ENCODE data around the gene HGFAC.

DNA sequence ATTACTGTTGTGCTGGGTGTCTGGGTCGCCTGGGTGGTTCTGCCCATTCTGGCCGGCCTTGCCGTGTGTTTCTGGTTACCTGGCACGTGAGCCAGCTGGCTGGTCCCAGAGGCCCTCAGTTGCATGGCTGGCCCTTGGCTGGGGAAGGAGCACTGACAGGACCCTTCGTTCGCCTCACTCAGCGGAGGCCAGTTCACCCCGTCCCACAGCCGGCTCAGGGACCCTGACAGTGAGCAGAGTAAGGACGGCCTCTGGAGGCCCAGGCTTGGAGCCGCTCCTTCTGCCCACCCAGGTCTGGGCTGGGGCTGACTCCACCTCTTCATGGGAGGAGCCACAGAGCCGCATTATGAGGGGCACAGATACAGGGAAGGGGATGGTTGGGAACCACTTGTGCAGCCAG, 20.3 kb upstream of the HGFAC start:
- TF ChIP-seq EZH2phosphoT487 (IDR thresholded peaks at IDR 0.05; ENCODE audit: low read depth, severe bottlenecking, unreplicated experiment) = no peak
- TF ChIP-seq, protein P1, sequence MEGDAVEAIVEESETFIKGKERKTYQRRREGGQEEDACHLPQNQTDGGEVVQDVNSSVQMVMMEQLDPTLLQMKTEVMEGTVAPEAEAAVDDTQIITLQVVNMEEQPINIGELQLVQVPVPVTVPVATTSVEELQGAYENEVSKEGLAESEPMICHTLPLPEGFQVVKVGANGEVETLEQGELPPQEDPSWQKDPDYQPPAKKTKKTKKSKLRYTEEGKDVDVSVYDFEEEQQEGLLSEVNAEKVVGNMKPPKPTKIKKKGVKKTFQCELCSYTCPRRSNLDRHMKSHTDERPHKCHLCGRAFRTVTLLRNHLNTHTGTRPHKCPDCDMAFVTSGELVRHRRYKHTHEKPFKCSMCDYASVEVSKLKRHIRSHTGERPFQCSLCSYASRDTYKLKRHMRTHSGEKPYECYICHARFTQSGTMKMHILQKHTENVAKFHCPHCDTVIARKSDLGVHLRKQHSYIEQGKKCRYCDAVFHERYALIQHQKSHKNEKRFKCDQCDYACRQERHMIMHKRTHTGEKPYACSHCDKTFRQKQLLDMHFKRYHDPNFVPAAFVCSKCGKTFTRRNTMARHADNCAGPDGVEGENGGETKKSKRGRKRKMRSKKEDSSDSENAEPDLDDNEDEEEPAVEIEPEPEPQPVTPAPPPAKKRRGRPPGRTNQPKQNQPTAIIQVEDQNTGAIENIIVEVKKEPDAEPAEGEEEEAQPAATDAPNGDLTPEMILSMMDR (IDR thresholded peaks at IDR 0.05; ENCODE audit: poor library complexity) = no peak
- TF ChIP-seq EZH2 (IDR thresholded peaks at IDR 0.05; ENCODE audit: borderline replicate concordance) = no peak

All from hepatocyte (in vitro differentiated cells).